Esophagus mucosa (tissue), 1 donor: Measurements from ENCODE around the gene ACOXL. TPM values are rescaled to one million over a fixed set of nuclear protein-coding genes. Genes with fewer than 3 reads are reported as not detected.
A peak's percentile ranks its signal among the peaks of the same experiment; 100 is the strongest.

Experiments
- ATAC-seq: fragments of 200-7000 bp; cut with Tn5 transposase; one replicate; pipeline ENCODE4 v1.9.1; 2020
- total RNA-seq: library from RNA; stranded (reverse); gene quantifications from one replicate; pipeline ENCODE4 v1.2.4, GENCODE V29; 2023
- donor health status: DM: yes; HTN: yes; CAD: no.

The ACOXL gene
- total RNA-seq, 1 donor from 2014 or later = not detected

- ATAC-seq = no peak
These were observed 409.7 kb downstream of the ACOXL start for GRCh38 chr2:111142101-111142500.

GRCh38 chr2:111143107-111143842 is 410.9 kb downstream of the ACOXL start:
- no peak for ATAC-seq

GRCh38 chr2:111143843-111144198 is 411.4 kb downstream of the ACOXL start:
- no peak for ATAC-seq

- ATAC-seq = no peak
These were observed 412.9 kb downstream of the ACOXL start for GRCh38 chr2:111145103-111145760.

- no peak for ATAC-seq
These were observed 413.6 kb downstream of the ACOXL start for GRCh38 chr2:111145951-111146350.

GRCh38 chr2:111148225-111148873 is 416.0 kb downstream of the ACOXL start:
- ATAC-seq = no peak

- ATAC-seq = no peak
These were observed 416.6 kb downstream of the ACOXL start for GRCh38 chr2:111148925-111149324.

GRCh38 chr2:111149882-111150455 is 417.6 kb downstream of the ACOXL start:
- ATAC-seq = no peak

GRCh38 chr2:111154758-111155157 is 422.4 kb downstream of the ACOXL start:
- ATAC-seq = no peak

GRCh38 chr2:111155610-111156009 is 423.2 kb downstream of the ACOXL start:
- peak; percentile 71 for ATAC-seq

- no peak for ATAC-seq
These were observed 424.2 kb downstream of the ACOXL start for GRCh38 chr2:111156529-111156928.

GRCh38 chr2:111157071-111157661 is 424.8 kb downstream of the ACOXL start:
- ATAC-seq = no peak

- ATAC-seq = peak; percentile 10
These were observed 425.4 kb downstream of the ACOXL start for GRCh38 chr2:111157798-111158197.

GRCh38 chr2:111159641-111160040 is 427.3 kb downstream of the ACOXL start:
- no peak for ATAC-seq

- no peak for ATAC-seq
These were observed 428.4 kb downstream of the ACOXL start for GRCh38 chr2:111160758-111161157.

- ATAC-seq = no peak
These were observed 429.6 kb downstream of the ACOXL start for GRCh38 chr2:111161971-111162370.

- ATAC-seq = no peak
These were observed 430.5 kb downstream of the ACOXL start for GRCh38 chr2:111162718-111163331.

- ATAC-seq = no peak
These were observed 431.7 kb downstream of the ACOXL start for GRCh38 chr2:111164078-111164477.

GRCh38 chr2:111165084-111165483 is 432.7 kb downstream of the ACOXL start:
- ATAC-seq = no peak

GRCh38 chr2:111166115-111166514 is 433.7 kb downstream of the ACOXL start:
- ATAC-seq = peak; percentile 19

GRCh38 chr2:111167076-111167862 is 434.9 kb downstream of the ACOXL start:
- ATAC-seq = no peak

- no peak for ATAC-seq
These were observed 435.4 kb downstream of the ACOXL start for GRCh38 chr2:111167863-111168162.
